Right renal pelvis (tissue), 4 donors: Measurements from ENCODE around the gene LRRC17. TPM values are rescaled to one million over a fixed set of nuclear protein-coding genes. Genes with fewer than 3 reads are reported as not detected.

Experiments
- DNase-seq, 4 donors: peaks; one replicate each; pipeline ENCODE4 v3.0.0-alpha.2; 2013; ENCODE audit warnings: low read depth in 4 of 4, low spot score in 3 of 4, missing footprints in 1 of 4
- polyA plus RNA-seq, 4 donors: library from polyadenylated mRNA; unstranded; fragments of 120-200 nt; gene quantifications; one replicate each; pipeline ENCODE4 v1.2.1, GENCODE V29; 2013; ENCODE audit not compliant: insufficient read length in 4 of 4

Gene LRRC17, protein sequence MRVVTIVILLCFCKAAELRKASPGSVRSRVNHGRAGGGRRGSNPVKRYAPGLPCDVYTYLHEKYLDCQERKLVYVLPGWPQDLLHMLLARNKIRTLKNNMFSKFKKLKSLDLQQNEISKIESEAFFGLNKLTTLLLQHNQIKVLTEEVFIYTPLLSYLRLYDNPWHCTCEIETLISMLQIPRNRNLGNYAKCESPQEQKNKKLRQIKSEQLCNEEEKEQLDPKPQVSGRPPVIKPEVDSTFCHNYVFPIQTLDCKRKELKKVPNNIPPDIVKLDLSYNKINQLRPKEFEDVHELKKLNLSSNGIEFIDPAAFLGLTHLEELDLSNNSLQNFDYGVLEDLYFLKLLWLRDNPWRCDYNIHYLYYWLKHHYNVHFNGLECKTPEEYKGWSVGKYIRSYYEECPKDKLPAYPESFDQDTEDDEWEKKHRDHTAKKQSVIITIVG
- polyA plus RNA-seq, result 10 to 100 TPM; 75.0 to 97.2 (median 87.6) TPM

DNA sequence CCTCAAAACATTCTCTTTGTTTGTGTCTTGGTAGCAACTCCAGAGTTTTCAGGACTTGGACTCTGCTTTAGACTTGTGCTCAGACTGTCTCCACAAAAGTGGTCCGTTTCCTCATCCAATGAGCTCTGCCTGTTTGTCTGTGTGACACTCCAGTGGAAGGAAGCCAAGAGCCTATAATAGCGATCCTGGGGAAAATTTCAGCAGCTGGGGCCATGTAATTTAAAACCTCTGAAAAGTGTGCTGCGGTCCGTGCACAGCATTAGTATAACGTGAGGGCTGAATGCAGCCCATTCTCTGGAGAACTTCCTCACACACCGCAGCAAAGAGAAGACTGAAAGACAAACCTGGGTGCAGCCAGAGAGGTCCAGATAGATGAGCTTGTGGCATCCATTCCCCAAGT lies at the start of gene LRRC17:
TSS of gene LRRC17 (plus strand) at position 259 of the 400 bp plus-strand sequence. CDS start 20,914 bp downstream, outside the sequence.
- DNase-seq, result peak in 3 of 4 donors; percentile 72 to 86 (median 83)

DNA sequence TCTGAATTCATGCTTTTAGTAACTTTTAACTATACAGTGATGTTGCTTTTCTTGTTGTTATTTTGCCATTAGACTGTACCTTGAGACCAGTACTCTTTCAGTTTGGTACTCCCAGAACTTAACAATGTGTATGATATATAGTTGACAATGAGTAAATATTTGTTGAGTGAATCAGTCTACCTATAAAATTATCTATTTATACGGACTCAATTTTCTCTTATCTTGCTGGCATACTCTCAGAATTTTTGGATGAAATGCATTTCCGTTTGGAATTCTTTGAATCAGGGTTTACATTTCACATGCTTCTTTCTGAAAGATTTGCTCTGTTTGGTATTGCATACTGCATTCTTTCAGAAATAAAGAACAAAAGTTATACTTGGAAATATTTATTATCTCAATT lies 47.8 kb upstream of the LRRC17 start:
- DNase-seq, result no peak

DNA sequence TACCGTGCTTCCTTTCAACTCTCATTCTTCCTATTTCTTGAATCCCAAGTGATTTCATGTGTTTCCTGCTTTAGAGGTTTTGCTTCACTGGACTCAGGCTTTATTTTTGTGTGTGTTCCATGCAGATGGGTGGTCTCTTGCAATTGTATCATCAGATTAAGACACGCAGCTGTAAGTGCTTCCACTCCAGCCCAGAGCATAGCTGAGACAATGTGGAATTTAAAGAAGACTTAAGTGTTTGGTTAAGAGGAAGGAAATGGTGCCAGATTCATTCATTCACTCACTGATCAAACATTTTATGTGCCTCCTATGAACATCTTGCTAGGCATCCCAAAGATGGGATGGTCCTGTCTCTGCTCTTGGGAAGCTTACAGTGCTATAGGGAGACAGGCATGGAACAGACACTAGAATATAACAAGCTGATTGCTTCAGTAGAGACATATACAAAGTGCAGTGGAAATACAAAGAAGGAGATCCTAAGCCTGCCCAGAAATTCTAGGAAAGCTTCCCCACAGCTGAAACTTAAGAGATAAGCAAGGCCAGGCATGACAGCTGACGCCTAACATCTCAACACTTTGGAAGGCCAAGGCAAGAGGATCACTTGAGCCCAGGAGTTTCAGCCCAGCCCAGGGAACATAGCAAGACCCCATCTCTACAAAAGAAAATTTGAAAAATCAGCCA lies 46.1 kb upstream of the LRRC17 start:
- DNase-seq, result no peak

DNA sequence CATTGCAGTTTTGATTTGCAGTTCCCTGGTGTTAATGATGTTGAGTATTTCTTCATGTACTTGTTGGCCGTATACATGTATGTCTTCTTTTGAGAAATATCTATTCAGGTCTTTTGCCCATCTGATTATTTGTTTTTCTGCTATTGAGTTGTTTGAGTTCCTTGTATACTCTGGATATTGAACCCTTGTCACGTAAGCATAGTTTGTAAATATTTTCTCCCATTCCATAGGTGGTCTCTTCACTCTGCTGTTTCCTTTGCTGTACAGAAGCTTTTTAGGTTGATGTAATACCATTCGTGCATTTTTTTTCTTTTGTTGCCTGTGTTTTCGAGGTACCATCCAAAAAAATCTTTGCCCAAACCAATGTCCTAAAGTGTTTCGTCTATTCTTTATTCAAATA lies 43.6 kb upstream of the LRRC17 start:
- DNase-seq, result no peak

DNA sequence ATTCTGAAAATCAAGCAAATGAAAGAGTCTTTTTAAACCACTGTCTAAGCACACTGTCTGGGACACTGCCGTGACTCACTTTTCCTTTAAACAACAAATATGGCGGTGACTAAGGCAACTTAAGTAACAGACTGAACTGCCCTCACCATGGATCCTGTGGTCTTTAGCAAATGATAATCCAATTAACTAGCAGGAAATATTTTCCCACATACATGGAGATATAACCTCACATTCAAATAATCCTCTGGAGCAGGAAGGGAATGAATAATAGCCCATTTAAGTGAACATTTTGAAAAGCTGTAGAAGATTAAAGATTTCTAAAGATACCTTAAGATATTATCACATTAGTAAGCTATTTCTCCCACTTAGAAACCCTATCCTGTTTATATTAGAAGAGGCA lies 40.3 kb upstream of the LRRC17 start:
- DNase-seq, result no peak

DNA sequence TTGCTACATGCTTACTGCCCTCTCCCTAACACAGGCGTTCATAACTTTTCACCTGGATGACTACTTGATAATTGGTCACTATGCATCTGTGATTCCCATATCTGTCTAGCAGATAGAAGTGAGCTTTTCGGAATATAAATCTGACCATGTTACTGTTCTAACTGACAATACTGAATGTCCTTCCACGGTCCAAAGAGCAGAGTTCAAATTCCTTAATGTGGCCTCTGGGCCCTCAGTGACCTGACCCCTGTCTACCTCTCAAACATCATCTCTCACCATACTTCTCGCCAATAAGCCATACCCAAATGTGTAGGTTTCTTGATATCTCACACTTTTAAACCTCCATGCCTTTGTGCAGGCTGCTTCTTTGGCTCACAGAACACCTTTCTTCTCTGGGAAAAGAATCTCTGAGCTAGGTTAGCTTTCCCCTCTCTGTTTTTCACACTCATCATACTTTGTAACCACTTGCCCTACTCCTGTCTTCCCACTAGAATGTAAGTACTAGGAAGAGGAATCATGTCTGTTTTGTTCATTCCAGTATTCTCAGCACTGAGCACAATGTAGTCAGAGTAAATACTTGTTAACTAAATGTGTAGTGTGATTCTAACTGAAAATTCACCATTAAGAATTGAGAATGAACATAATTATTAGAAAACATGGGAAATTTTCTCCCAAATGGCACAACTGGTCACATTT lies 39.2 kb upstream of the LRRC17 start:
- no peak for DNase-seq

DNA sequence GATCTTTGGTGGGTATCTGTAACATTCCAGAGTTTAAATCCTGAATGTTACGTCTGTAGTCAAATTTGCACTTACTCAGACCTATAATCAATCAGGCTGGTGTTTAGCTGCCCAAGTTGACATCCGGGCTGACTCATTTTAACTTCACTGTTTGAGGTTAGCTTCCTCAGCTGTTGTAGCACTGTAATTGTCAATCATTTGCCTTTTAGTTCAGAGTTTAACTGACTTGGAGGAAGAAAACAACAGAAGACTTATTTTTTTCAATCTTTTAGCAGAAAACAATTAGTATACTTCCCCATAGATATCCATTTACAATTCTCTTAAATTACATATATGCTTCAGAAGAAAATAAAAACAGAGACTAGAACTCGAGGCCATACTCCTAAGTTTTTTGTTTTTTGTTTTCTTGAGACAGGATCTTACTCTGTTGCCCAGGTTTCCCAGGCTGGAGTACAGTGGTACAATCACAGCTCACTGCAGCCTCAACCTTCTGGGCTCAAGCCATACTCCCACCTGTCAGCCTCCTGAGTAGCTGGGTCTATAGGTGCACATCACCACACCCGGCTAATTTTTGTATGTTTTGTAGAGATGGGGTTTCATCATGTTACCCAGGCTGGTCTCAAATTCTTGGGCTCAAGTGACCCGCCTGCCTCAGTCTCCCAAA lies 38.5 kb upstream of the LRRC17 start:
- no peak for DNase-seq

DNA sequence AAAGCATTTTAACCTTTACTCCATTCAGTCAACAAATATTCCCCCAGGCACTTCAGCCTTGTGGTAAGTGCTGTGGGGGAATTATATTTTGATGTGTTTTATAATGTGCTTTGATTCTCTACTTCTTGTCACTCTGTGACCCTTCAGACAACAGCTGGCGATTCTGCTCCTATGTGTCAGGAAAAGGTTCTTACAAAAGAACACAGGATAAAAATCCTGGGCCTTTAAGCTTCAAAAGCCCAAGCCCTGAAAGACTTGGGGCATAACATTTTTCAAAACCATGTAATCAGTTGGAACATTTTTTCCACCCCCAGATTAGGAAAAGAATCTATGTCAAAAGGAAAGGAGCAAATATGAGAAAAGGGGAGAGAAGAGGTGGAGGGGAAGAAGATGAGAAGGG lies 37.8 kb upstream of the LRRC17 start:
- no peak for DNase-seq

DNA sequence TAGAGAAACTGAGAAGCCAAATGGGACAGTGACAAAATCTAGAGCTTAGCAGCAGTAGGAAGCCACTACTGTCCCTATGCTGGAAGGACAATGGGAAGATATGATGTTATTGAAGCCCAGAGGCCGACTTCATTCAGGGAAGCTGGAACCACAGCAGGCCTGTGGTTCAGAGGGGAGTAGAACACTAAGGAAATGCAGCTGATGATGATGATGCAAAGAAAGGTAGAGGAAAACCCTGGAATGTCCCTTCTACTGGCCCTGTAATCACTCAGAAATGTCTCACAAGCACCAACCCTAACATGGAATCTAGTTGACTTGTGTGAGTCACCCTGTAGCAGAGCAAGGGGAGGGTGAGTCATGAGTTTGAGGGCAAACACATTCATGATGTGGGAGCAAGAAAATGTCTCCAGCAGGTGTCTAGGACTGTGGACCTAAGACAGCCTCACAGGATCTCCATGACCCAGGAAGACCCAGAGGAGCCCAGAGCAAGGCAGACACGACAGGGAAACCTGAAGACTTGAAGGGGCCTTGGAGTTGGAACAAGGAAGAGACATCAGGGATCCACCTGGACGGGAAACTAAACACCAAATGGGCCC lies 37.0 kb upstream of the LRRC17 start:
- DNase-seq, result no peak

DNA sequence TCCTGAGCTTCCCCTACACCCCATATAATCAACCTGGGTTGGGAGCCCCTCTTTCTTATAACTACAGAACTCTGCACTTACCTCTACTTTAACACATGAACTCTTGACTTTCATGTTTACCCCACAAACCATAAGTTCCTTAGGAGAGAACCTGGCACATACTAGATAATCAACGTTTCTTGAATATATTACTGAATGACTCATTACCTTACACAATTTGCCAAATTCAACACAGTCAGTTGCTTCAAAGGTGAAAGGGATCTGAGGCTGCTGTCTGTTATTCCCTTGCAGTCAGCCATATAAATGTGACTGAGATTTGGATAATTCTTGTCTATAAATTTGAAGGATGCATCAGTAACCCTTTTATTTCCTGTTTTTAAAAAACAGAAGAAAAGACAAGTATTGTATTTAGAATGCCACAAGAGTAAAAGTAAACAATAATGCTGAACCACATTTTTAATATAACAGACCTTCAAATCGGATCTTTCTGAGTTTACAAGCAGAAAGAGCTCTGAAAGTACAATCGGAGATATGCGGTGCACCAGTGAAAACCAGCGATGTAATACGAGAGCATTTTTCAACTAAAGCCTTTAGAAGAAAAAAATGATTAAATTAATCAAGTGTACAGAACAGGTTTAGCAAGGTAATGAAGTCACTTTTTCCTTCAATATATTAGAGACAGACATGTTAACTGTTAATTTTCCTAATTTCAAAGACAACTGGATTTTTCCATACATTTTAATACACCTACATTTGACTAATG lies 29.5 kb upstream of the LRRC17 start:
- DNase-seq, result no peak

DNA sequence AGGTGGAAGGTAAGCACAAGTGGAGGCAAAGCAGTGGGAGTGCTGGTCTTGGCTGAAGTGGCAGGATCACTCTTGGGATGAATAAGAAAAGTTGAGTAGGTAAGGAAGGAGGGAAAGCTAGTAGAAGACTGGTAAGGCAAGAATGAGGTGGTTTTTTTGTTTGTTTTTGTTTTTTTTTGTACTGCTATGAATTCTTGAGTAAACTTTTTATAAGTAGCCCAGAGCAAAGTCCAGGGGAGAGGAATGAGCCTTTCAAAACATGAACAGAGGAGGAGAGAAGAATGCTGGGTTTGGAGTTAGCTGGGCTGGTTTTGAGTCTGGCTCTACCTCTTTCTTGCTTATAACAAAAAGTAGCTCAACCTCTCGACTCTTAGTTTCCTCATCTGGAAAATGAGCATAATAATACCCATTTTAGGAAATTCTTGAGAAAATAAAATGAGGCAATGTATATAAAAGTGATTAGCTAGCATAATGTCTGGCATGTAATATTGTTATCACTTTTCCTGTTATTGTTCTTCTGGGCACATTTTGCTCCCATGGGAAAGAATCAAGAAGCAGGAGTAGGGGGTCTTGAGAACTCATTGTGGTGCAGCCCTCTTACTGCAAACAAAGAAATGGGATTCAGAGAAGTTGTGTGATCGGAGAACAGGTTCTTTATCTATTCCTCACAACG lies 24.1 kb upstream of the LRRC17 start:
- no peak for DNase-seq

DNA sequence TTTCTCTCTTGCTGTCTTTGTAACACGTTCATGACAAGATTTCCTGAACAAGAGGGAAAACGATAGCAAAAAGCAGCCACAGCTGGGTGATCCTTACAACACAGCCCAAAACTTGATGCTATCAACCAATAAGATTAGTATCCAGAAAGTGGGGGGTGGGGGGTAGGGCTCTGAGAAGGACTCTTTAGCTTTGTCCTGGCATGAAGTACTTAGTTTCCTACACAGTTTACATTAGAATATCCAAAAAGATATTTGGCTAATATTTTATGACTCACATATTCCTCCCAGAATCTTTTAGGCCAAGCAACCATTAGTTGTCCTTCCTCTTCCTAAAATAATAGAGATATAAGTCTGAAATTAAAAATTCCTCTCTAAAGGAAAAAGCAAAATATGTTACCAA lies 22.9 kb upstream of the LRRC17 start:
- no peak for DNase-seq

DNA sequence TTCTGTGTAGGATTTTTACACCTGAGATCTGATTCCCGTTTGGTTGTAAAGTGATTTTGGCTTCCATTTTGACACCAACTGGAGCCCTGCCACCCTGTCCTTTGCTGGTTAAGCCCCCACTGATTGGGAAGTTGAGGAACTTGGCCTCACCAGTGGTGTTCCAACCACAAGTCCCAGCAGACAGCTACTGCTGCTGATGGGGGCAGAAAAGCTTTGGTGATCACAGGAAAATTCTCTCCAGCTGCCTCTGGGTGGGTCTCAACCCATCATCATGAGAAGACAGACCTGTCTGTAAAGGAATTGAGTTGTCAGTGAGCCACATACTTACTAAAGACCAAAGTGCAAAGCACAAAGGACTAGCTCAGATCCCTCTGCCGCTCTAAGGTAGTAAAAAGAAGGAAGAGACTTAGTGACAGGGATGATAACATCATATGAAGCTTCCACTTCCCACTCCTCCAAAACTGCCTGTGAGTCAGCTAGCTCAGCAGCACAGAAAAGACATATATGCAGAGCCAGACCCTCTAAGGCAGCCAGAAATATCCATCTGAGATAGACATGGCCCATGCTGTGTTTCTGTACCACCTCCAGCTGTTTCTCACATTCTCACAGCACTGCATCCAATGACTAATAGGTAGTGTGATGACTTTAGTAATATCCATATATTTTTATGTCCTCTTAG lies 22.4 kb upstream of the LRRC17 start:
- DNase-seq, result no peak

DNA sequence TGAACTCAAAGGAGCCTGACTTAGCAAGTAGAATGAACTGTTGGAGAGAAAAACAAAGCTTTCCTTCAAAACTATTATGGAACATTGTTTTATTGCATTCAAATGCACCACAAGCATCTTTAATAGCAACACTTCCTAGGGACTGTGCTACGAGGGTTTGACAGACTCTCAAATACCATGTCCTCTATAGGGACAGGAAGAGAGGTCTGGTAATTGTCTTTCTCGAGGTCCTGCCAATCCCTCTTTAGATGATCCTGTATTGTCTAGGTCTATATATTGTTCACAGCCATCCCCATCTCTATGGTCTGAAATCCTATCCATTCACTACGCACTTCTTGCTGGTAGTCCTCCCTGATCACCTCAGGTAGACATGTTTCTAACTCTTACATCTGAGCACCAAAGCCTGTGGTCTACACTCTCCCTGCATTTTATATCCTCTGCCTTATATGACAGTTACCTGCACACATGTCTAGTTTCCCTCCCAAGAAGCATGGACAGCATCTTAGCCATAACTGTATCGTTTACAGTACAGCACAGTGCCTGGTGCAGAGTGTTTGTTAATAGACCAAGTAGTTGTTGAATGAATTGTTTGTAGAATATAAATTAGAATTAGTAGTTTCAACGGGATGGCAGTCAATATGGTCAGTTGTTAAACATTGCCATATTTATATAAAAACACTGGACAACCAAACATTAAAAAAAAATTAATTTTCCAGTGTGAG lies 21.7 kb upstream of the LRRC17 start:
- DNase-seq, result no peak

DNA sequence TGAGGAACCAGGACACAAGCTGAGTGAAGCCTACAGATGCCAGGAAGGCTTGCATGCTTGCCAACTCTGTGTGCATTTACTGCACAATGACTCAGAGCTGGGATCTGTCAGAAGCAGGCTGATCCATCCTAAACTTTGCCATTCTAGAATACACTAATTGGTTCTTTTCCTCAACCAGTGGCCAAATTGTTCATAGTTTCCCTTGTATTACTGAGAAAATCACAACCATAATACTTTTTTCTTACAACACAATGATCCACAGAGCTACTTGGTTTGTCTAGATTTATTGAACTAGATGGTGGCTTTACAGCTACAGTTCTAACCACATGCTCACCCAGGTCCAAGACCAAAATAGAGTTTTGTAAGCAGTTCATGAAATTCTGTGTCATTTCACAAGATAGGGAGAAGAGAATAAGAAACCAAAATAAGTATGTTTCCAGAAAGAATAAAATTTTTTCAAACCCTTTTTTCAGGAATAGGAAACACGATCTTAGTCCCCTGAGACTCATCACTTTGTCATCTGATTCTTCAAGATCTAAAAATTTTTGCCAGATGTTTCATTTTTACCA lies 21.0 kb upstream of the LRRC17 start:
- DNase-seq, result no peak

DNA sequence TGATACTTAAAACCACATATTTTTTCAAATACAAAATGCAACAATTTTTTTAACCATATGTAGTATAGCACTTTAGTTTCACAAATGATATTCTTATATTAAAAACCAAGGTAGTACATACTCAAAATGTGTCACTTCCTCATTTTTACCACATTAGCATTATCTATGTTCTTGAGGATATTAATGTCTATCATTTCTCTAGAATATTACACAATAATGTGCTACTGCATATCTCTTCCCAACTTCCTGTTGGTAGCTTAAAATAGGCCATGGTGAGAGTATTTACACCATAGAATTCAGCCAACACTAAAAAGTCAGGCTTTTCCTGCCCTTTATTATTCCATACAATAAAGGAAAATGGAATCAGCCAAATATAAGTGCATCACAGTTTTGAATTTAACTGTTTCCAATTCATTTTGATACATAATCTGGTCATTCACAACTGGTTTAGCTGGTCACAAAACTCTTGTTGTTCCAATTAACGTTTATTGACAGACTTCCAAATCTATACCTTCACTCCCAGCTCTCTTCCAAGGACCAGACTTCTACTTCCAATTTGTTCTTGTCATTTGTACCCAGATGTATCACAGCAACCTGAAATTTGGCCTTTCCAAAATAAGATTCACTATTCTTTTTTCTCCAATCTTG lies 20.0 kb upstream of the LRRC17 start:
- DNase-seq, result no peak

DNA sequence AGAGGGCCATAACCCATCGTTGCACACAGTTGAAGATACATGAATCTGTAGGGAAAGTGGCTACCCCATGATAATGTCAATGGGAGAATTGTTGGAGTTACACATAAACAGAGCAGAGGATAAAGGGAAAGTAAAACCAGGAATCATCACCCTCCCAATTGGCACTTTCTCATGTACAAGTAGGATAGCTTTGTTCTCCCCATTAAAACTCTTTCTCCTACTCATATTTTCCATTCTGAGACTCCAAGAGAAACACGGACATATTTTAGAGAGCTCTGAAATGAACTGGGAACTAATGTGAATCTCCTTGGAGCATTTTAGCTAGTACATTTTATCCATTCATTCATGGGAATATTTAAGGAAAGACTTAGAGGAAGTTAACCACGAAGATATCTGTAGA lies 17.2 kb upstream of the LRRC17 start:
- DNase-seq, result no peak
